Left ventricle myocardium inferior (tissue), 1 donor: ENCODE measurements around the gene CDC42BPB. TPM values are rescaled to one million over a fixed set of nuclear protein-coding genes. Genes with fewer than 3 reads are reported as not detected.

Source experiments
- DNase-seq: peaks from one replicate; pipeline ENCODE4 v3.0.0-alpha.2; 2020
- H3K27ac ChIP-seq: fragments of 200-600 bp; replicated peaks from 2 replicates; pipeline ENCODE4 v1.8.0; 2021
- H3K27me3 ChIP-seq: fragments of 200-600 bp; 2 replicates; pipeline ENCODE4 v1.8.0; 2021; ENCODE audit warnings: low read depth
- H3K36me3 ChIP-seq: fragments of 200-600 bp; 2 replicates; pipeline ENCODE4 v1.8.0; 2021
- H3K4me1 ChIP-seq: fragments of 200-600 bp; 2 replicates; pipeline ENCODE4 v1.8.0; 2021
- H3K4me3 ChIP-seq: fragments of 200-600 bp; 2 replicates; pipeline ENCODE4 v1.8.0; 2021; ENCODE audit warnings: mild to moderate bottlenecking, moderate library complexity
- H3K9me3 ChIP-seq: fragments of 200-600 bp; replicated peaks from 2 replicates; pipeline ENCODE4 v1.8.0; 2021
- CTCF ChIP-seq: fragments of 200-600 bp; IDR thresholded peaks from 2 replicates; pipeline ENCODE4 v1.8.0; 2021; ENCODE audit warnings: antibody characterized with exemption, mild to moderate bottlenecking, borderline replicate concordance
- intact Hi-C: fragments of 100-400 bp; cut with micrococcal nuclease; formaldehyde crosslinking; loops from one replicate; pipeline ENCODE4 v1.11.0; 2022
- total RNA-seq: library from RNA; stranded (reverse); fragmentation: NEBNext Ultra II Directional; extraction: Animal tissue kit (Norgen Biotek cat#: 25700); gene quantifications from one replicate; pipeline ENCODE4 v1.2.1, GENCODE V29; 2021
- donor health status: DM: no; HTN: yes; CAD: no; lungs with severe emphysema.

The CDC42BPB gene
- total RNA-seq, 1 donor from 2014 or later = 67.1 TPM

GRCh38 chr14:103015426-103015825, 41.9 kb downstream of the CDC42BPB start:
- no peak for DNase-seq
- Histone ChIP-seq H3K36me3 (peaks cover 12% of the 10 kb centered on the region), H3K4me3 (no peak overlapping the region), H3K4me1 (peaks cover 65% of the 10 kb centered on the region), H3K9me3 (no peaks in the 10 kb centered on the region), H3K27me3 (no peaks in the 10 kb centered on the region), H3K27ac (no peak overlapping the region)
- no peak for TF ChIP-seq CTCF
- intact Hi-C loops = no loop called here

GRCh38 chr14:103014466-103015228, 42.7 kb downstream of the CDC42BPB start:
- H3K36me3 ChIP-seq = peaks cover 18% of the 10 kb centered on the region
- TF ChIP-seq CTCF = no peak
- peaks cover 58% of the 10 kb centered on the region for H3K4me1 ChIP-seq
- intact Hi-C loops = no loop called here
- H3K27me3 ChIP-seq = no peaks in the 10 kb centered on the region
- H3K27ac ChIP-seq = no peak overlapping the region
- DNase-seq = no peak
- no peaks in the 10 kb centered on the region for H3K9me3 ChIP-seq
- H3K4me3 ChIP-seq = no peak overlapping the region

- Histone ChIP-seq H3K4me1 (peaks cover 60% of the 10 kb centered on the region), H3K9me3 (no peaks in the 10 kb centered on the region), H3K27ac (no peak overlapping the region), H3K4me3 (no peak overlapping the region), H3K36me3 (peaks cover 21% of the 10 kb centered on the region), H3K27me3 (no peaks in the 10 kb centered on the region)
- no peak for DNase-seq
- no peak for TF ChIP-seq CTCF
- intact Hi-C loops = no loop called here
Observed at GRCh38 chr14:103013028-103013427, 44.3 kb downstream of the CDC42BPB start.

- H3K9me3 ChIP-seq = no peaks in the 10 kb centered on the region
- H3K4me1 ChIP-seq = peaks cover 43% of the 10 kb centered on the region
- no peaks in the 10 kb centered on the region for H3K27me3 ChIP-seq
- H3K4me3 ChIP-seq = no peak overlapping the region
- DNase-seq = no peak
- TF ChIP-seq CTCF = no peak
- intact Hi-C loops = no loop called here
- H3K36me3 ChIP-seq = peaks cover 48% of the 10 kb centered on the region
- no peak overlapping the region for H3K27ac ChIP-seq
Observed at GRCh38 chr14:103009559-103009958, 47.8 kb downstream of the CDC42BPB start.

- peak; percentile 52 for DNase-seq
Observed at GRCh38 chr14:103008768-103009357, 48.5 kb downstream of the CDC42BPB start.

More at GRCh38 chr14:103008768-103009357, 48.5 kb downstream of the CDC42BPB start:
- no peak for TF ChIP-seq CTCF
- H3K4me3 ChIP-seq = no peak overlapping the region
- H3K27ac ChIP-seq = peak overlapping the region; percentile 13
- H3K4me1 ChIP-seq = peaks cover 43% of the 10 kb centered on the region
- no peaks in the 10 kb centered on the region for H3K9me3 ChIP-seq
- intact Hi-C loops = no loop called here
- H3K36me3 ChIP-seq = peaks cover 48% of the 10 kb centered on the region
- no peaks in the 10 kb centered on the region for H3K27me3 ChIP-seq
